Smooth muscle cell (in vitro differentiated cells): Measurements from ENCODE around the gene WDR64. TPM values are rescaled to one million over a fixed set of nuclear protein-coding genes. Genes with fewer than 3 reads are reported as not detected.

Experiments
- DNase-seq: peaks from one replicate; lab custom pipeline; 2025; ENCODE audit not compliant: unreplicated experiment; lab: John Stamatoyannopoulos, UW
- H2AFZ ChIP-seq: fragments of 200-600 bp; sonication (generic); 2 replicates; pipeline ENCODE4 v1.6.0; 2016; ENCODE audit warnings: antibody characterized with exemption, low read depth, mild to moderate bottlenecking
- H3F3A ChIP-seq: fragments of 200-600 bp; sonication (generic); 2 replicates; pipeline ENCODE4 v1.6.0; 2017; ENCODE audit warnings: antibody characterized with exemption, low read depth
- H3K27ac ChIP-seq: fragments of 200-600 bp; sonication (generic); 2 replicates; pipeline ENCODE4 v1.5.1; 2016; ENCODE audit warnings: low read depth, mild to moderate bottlenecking
- H3K27me3 ChIP-seq: fragments of 200-600 bp; sonication (generic); 2 replicates; pipeline ENCODE4 v1.6.1; 2016; ENCODE audit warnings: low read depth, mild to moderate bottlenecking
- H3K36me3 ChIP-seq: fragments of 200-600 bp; sonication (generic); 2 replicates; pipeline ENCODE4 v1.5.1; 2016; ENCODE audit warnings: low read depth
- H3K4me1 ChIP-seq: fragments of 200-600 bp; sonication (generic); 2 replicates; pipeline ENCODE4 v1.5.1; 2016; ENCODE audit warnings: low read depth
- H3K4me2 ChIP-seq: fragments of 200-600 bp; sonication (generic); 2 replicates; pipeline ENCODE4 v1.6.0; 2016; ENCODE audit warnings: mild to moderate bottlenecking
- H3K4me3 ChIP-seq: fragments of 200-600 bp; sonication (generic); 2 replicates; pipeline ENCODE4 v1.5.1; 2016; ENCODE audit warnings: mild to moderate bottlenecking
- H3K79me2 ChIP-seq: fragments of 200-600 bp; sonication (generic); 2 replicates; pipeline ENCODE4 v1.6.0; 2016; ENCODE audit warnings: low read depth, mild to moderate bottlenecking
- H3K9ac ChIP-seq: fragments of 200-600 bp; sonication (generic); 2 replicates; pipeline ENCODE4 v1.6.0; 2016; ENCODE audit warnings: low read depth
- H3K9me3 ChIP-seq: fragments of 200-600 bp; sonication (generic); replicated peaks from 2 replicates; pipeline ENCODE4 v1.5.1; 2016; ENCODE audit warnings: low read depth
- H4K20me1 ChIP-seq: fragments of 200-600 bp; sonication (generic); 2 replicates; pipeline ENCODE4 v1.6.0; 2016; ENCODE audit warnings: low read depth
- CTCF ChIP-seq: fragments of 200-600 bp; sonication (generic); IDR thresholded peaks from 2 replicates; pipeline ENCODE4 v1.5.1; 2017; ENCODE audit warnings: borderline replicate concordance, mild to moderate bottlenecking, antibody characterized with exemption; ENCODE audit not compliant: insufficient read depth, poor library complexity, severe bottlenecking
- WGBS: methylation state at CpG from one replicate; pipeline ENCODE4 v1.1.7; 2016; ENCODE audit warnings: low lambda C conversion rate; 5-methylcytosine and 5-hydroxymethylcytosine counted together
- polyA plus RNA-seq: library from polyadenylated mRNA; unstranded; fragments of >200 nt; fragmentation: Nextera tagmentation; extraction: Ambion mirVana; gene quantifications from 2 replicates; pipeline ENCODE4 v1.2.1, GENCODE V29; 2016
- total RNA-seq: library from RNA; depleted of rRNA; stranded (reverse); fragments of >200 nt; gene quantifications from 2 replicates; pipeline ENCODE4 v1.2.3, GENCODE V29; 2014

Gene WDR64
- not detected in 2 replicates for total RNA-seq
- polyA plus RNA-seq, result 0.44 TPM in 1 of 2 replicates, not detected in the other

- Histone ChIP-seq H2AFZ (no peak within 1 kb of the TSS), H3K4me1 (no peaks in the 10 kb centered on the region), H3K9me3 (no peaks in the 10 kb centered on the region), H3K4me2 (no peak within 1 kb of the TSS), H3K4me3 (no peak within 1 kb of the TSS), H3F3A (no peaks in the 10 kb centered on the region), H3K79me2 (no peaks in the 10 kb centered on the region), H3K9ac (no peak within 1 kb of the TSS), H3K27ac (no peak within 1 kb of the TSS), H3K36me3 (no peaks in the 10 kb centered on the region), H4K20me1 (no peaks in the 10 kb centered on the region), H3K27me3 (no peaks in the 10 kb centered on the region)
- no peak for TF ChIP-seq CTCF
- 95% methylated on average over 4 of the region's 4 CpGs for WGBS
- no peak for DNase-seq
These were observed at the start of gene WDR64 for GRCh38 chr1:241652012-241652411. Gene WDR64 (plus strand): TSS chr1:241652281. CDS start chr1:241652485, 204 bp downstream.

GRCh38 chr1:241603731-241604245 lies 48.3 kb upstream of the WDR64 start:
- H3K9me3 ChIP-seq, result no peaks in the 10 kb centered on the region
- H3K27me3 ChIP-seq, result no peaks in the 10 kb centered on the region
- no peak overlapping the region for H2AFZ ChIP-seq
- H3K27ac ChIP-seq, result no peak overlapping the region
- no peak for DNase-seq
- WGBS, result 85% methylated on average over 3 of the region's 3 CpGs
- no peaks in the 10 kb centered on the region for H3K36me3 ChIP-seq
- no peak overlapping the region for H3K4me2 ChIP-seq
- no peaks in the 10 kb centered on the region for H3F3A ChIP-seq
- no peak overlapping the region for H3K9ac ChIP-seq
- no peaks in the 10 kb centered on the region for H3K4me1 ChIP-seq
- no peak overlapping the region for H3K4me3 ChIP-seq
- no peak for TF ChIP-seq CTCF
- H3K79me2 ChIP-seq, result no peaks in the 10 kb centered on the region
- no peaks in the 10 kb centered on the region for H4K20me1 ChIP-seq

GRCh38 chr1:241605146-241605805 lies 46.8 kb upstream of the WDR64 start:
- peak; percentile 13 for TF ChIP-seq CTCF
- H3K4me2 ChIP-seq, result no peak overlapping the region
- no peak for DNase-seq
- no peak overlapping the region for H3K4me3 ChIP-seq
- H3K36me3 ChIP-seq, result no peaks in the 10 kb centered on the region
- WGBS, result 71% methylated on average over 9 of the region's 9 CpGs
- no peaks in the 10 kb centered on the region for H3K79me2 ChIP-seq
- H2AFZ ChIP-seq, result no peak overlapping the region
- no peaks in the 10 kb centered on the region for H3K9me3 ChIP-seq
- H4K20me1 ChIP-seq, result no peaks in the 10 kb centered on the region
- no peaks in the 10 kb centered on the region for H3K4me1 ChIP-seq
- H3F3A ChIP-seq, result no peaks in the 10 kb centered on the region
- H3K27ac ChIP-seq, result no peak overlapping the region
- no peaks in the 10 kb centered on the region for H3K27me3 ChIP-seq
- no peak overlapping the region for H3K9ac ChIP-seq

- peak overlapping the region; percentile 34 for H3K27ac ChIP-seq
- no peak overlapping the region for H3K9ac ChIP-seq
- no peaks in the 10 kb centered on the region for H3K27me3 ChIP-seq
- 65% methylated on average over 5 of the region's 5 CpGs for WGBS
- no peak for DNase-seq
- H3K4me1 ChIP-seq, result no peaks in the 10 kb centered on the region
- no peaks in the 10 kb centered on the region for H4K20me1 ChIP-seq
- H3K36me3 ChIP-seq, result no peaks in the 10 kb centered on the region
- no peaks in the 10 kb centered on the region for H3F3A ChIP-seq
- no peaks in the 10 kb centered on the region for H3K9me3 ChIP-seq
- no peaks in the 10 kb centered on the region for H3K79me2 ChIP-seq
- no peak overlapping the region for H2AFZ ChIP-seq
- H3K4me3 ChIP-seq, result no peak overlapping the region
- TF ChIP-seq CTCF, result no peak
- H3K4me2 ChIP-seq, result no peak overlapping the region
These were observed 45.5 kb upstream of the WDR64 start for GRCh38 chr1:241606544-241606943.
